HCT116 (cell line): ENCODE measurements around the gene PIGP.

ENCODE experiments used
- CEBPB ChIP-seq: IDR thresholded peaks from 2 replicates; pipeline ENCODE4 v1.6.1; 2012; ENCODE audit warnings: low read depth
- ELF1 ChIP-seq: IDR thresholded peaks from 2 replicates; pipeline ENCODE4 v1.6.1; 2012; ENCODE audit warnings: low read depth, borderline replicate concordance
- EZH2 ChIP-seq: fragments of 200-600 bp; sonication (generic); IDR thresholded peaks from 2 replicates; pipeline ENCODE4 v1.6.1; 2017; ENCODE audit warnings: antibody characterized with exemption, mixed run types
- POLR2A ChIP-seq: IDR thresholded peaks from 2 replicates; pipeline ENCODE4 v1.7.0; 2011; ENCODE audit warnings: borderline replicate concordance; ENCODE audit not compliant: insufficient read depth, insufficient read length; ENCODE audit errors: extremely low read depth
- POLR2AphosphoS5 ChIP-seq: IDR thresholded peaks from 2 replicates; pipeline ENCODE4 v1.6.1; 2011; ENCODE audit warnings: mild to moderate bottlenecking, low read depth, low read length, moderate library complexity
- RAD21 ChIP-seq: IDR thresholded peaks from 2 replicates; pipeline ENCODE4 v1.6.1; 2012; ENCODE audit warnings: low read depth, mild to moderate bottlenecking
- REST ChIP-seq: IDR thresholded peaks from 2 replicates; pipeline ENCODE4 v1.6.1; 2012; ENCODE audit warnings: low read depth
- TCF7L2 ChIP-seq: IDR thresholded peaks from 2 replicates; pipeline ENCODE4 v1.7.0; 2011; ENCODE audit warnings: borderline replicate concordance, inconsistent platforms; ENCODE audit not compliant: insufficient read depth, insufficient read length; ENCODE audit errors: extremely low read depth
- YY1 ChIP-seq: IDR thresholded peaks from 2 replicates; pipeline ENCODE4 v1.6.1; 2011; ENCODE audit warnings: low read length, low read depth, moderate library complexity, mild to moderate bottlenecking; ENCODE audit not compliant: insufficient replicate concordance; ENCODE audit errors: extremely low read depth
- ZNF274 ChIP-seq: fragments of 200-500 bp; sonication (Bioruptor generic); IDR thresholded peaks from 2 replicates; pipeline ENCODE4 v1.6.1; 2014; ENCODE audit warnings: mild to moderate bottlenecking, low read depth, low read length, inconsistent platforms
- TF ChIP-seq, protein P1 (sequence below), 3 experiments: fragments of 200-600 bp in 1 of 3; sonication (generic) in 1 of 3; IDR thresholded peaks in 2 of 3; conservative IDR thresholded peaks in 1 of 3; 2 replicates each; pipeline ENCODE4 v1.5.1; 2012 to 2017; ENCODE audit warnings: low read depth in 2 of 3, low read length in 2 of 3, antibody characterized with exemption in 1 of 3, borderline replicate concordance in 1 of 3, control low read depth in 1 of 3, mild to moderate bottlenecking in 1 of 3, mixed read lengths in 1 of 3, mixed run types in 1 of 3, moderate library complexity in 1 of 3; ENCODE audit not compliant: insufficient read depth in 1 of 3
- TF ChIP-seq, protein P2 (sequence below): IDR thresholded peaks from 2 replicates; pipeline ENCODE4 v1.6.1; 2012
- TF ChIP-seq, protein P3 (sequence below): IDR thresholded peaks from 2 replicates; pipeline ENCODE4 v1.6.1; 2012

DNA sequence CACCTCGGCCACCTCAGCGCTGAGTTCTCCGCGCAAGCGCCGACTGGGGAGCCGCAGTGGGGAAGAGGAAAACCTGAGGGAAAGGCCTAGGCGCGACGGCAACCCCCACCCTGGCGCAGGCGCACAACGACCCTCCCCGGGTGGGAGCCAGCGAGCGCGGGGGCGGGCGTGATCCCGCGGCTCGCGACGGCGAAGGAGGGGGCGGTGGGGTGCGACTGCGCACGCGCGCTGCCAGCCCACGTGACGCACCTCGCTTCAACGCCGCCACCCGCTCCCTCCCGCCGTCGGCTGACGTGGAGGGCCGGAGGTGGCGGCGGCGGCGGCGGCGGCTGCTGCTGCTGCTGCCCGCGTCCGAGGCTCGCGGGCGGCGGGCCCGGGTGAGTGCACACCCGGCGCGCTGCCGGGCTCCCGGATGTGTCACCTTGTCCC lies at the start of gene PIGP, which contains the start of gene TTC3:
- TF ChIP-seq, protein P1, sequence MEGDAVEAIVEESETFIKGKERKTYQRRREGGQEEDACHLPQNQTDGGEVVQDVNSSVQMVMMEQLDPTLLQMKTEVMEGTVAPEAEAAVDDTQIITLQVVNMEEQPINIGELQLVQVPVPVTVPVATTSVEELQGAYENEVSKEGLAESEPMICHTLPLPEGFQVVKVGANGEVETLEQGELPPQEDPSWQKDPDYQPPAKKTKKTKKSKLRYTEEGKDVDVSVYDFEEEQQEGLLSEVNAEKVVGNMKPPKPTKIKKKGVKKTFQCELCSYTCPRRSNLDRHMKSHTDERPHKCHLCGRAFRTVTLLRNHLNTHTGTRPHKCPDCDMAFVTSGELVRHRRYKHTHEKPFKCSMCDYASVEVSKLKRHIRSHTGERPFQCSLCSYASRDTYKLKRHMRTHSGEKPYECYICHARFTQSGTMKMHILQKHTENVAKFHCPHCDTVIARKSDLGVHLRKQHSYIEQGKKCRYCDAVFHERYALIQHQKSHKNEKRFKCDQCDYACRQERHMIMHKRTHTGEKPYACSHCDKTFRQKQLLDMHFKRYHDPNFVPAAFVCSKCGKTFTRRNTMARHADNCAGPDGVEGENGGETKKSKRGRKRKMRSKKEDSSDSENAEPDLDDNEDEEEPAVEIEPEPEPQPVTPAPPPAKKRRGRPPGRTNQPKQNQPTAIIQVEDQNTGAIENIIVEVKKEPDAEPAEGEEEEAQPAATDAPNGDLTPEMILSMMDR (IDR thresholded peaks at IDR 0.05 in 2 of 3, conservative IDR thresholded peaks at IDR 0.05 in 1 of 3; ENCODE audit: borderline replicate concordance in 1 of 3, insufficient read depth in 1 of 3, low read depth in 2 of 3, low read length in 2 of 3) = no peak
- TF ChIP-seq POLR2A (peak; percentile 58), YY1 (no peak), POLR2AphosphoS5 (peak; percentile 82), RAD21 (no peak), CEBPB (no peak), EZH2 (no peak), REST (no peak), TCF7L2 (no peak), ZNF274 (no peak), ELF1 (no peak)
- TF ChIP-seq, protein P2, sequence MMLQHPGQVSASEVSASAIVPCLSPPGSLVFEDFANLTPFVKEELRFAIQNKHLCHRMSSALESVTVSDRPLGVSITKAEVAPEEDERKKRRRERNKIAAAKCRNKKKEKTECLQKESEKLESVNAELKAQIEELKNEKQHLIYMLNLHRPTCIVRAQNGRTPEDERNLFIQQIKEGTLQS = no peak
- TF ChIP-seq, protein P3, sequence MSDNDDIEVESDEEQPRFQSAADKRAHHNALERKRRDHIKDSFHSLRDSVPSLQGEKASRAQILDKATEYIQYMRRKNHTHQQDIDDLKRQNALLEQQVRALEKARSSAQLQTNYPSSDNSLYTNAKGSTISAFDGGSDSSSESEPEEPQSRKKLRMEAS = peak; percentile 14; the same call in 1 of the 2 replicates
